GM12865 (cell line): ENCODE data around the gene MTA2.

Experiments
- DNase-seq: peaks from one replicate; pipeline ENCODE4 v3.0.0; 2010; ENCODE audit warnings: low read depth
- H3K4me3 ChIP-seq: 2 replicates; pipeline ENCODE4 v1.5.1; 2011; ENCODE audit warnings: mild to moderate bottlenecking, low read depth, low read length, control low read depth
- CTCF ChIP-seq: IDR thresholded peaks from 2 replicates; pipeline ENCODE4 v1.5.1; 2011; ENCODE audit warnings: low read length, control low read depth, low read depth, inconsistent platforms; ENCODE audit not compliant: insufficient read depth; ENCODE audit errors: missing control alignments

Gene MTA2

GRCh38 chr11:62543680-62544444 is 57.8 kb downstream of the MTA2 start:
- no peak for TF ChIP-seq CTCF
- no peak for DNase-seq
- peak overlapping the region; percentile 77 for H3K4me3 ChIP-seq
